Measurements from ENCODE around the gene RALBP1. TPM values are rescaled to one million over a fixed set of nuclear protein-coding genes. Genes with fewer than 3 reads are reported as not detected.

The RALBP1 gene
- total and polyA plus RNA-seq, 2 of the 4 experiments (the other 2 are of a cell fraction) = 30.6 to 38.2 TPM

DNA sequence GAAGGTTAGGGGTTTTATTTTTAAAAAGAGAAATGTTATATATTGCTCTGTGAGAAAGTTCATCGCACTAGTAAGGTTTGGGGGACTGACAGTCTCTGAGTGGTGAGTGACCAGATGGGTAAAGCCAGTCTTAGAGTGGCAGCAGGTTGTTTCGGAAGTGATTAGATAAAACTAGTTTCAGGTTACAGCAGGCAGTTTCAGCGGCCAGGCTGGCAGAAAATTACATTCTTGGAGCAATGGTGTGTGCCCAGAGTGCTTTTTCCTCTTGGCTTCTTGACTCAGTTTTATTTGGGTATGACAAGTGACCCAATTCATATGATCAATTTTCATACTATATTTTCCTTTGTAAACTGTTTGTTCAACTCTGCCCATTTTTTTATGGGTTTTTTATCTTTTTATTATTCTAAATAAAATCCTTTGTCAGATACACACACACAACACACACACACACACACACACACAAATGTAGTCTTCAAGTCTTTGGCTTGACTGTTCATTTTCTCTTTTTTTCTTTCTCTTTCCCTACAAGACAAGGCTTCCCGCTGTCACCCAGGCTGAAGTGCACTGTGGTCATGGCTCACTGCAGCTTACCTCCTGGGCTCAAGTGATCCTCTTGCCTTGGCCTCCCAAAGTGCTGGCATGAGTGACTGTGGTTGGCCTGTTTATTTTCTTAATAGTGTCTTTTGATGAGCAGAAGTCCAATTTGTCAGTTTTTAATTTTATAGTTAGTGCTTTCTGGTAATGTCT is 30.9 kb downstream of the RALBP1 start (continued):
- TF ChIP-seq BHLHE40 (IDR thresholded peaks at IDR 0.05; ENCODE audit: low read depth, low read length) = no peak

DNA sequence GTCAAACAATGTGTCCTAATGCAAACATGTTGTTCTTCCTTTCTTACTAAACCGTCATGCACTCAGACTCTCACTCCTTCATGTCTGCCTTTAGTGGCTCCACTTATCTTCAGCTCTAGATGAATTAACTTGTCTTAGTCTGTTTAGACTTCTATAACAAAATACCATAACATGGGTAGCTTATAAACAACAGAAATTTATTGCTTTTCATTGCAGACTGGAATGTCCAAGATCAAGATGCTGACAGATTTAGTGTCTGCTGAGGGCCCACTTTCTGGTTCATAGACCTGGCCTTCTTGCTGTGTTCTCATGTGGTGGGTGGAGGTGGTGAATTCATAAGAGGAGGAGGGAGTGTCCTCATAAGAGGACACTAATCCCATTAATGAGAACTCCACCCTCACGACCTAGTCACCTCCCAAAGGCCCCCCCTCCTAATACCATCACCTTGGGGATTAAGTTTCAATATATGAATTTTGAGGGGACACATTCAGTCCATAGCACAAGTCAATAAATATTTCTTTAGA is 32.3 kb downstream of the RALBP1 start:
- intact Hi-C loops (cut with micrococcal nuclease) (no loop called here), in situ Hi-C loops (cut with MboI; ENCODE audit: low sequenced_read_pairs) (no loop called here), dilution Hi-C loops (cut with HindIII; ENCODE audit: low sequenced_read_pairs, unreplicated experiment) (no loop called here)
- H3K9me1 ChIP-seq (ENCODE audit: insufficient read depth, low read length) = 0 out of 2 replicates have a peak, but pooled peaks cover 2% of the 10 kb centered on the region
- H4K5ac ChIP-seq (ENCODE audit: low read depth, low read length) = no peak overlapping the region
- H3K18ac ChIP-seq (ENCODE audit: low read depth, low read length) = no peak overlapping the region
- H4K20me1 ChIP-seq (ENCODE audit: insufficient read depth, low read length) = peaks cover 17% of the 10 kb centered on the region
- 0 out of 2 replicates have a peak overlapping the region, but pooled peaks have one; percentile 17 for H2AK5ac ChIP-seq (ENCODE audit: low read depth, low read length)
- no peak overlapping the region for H4K8ac ChIP-seq (ENCODE audit: low read depth in 2 of 2, low read length in 2 of 2)
- H3K9me3 ChIP-seq (ENCODE audit: control insufficient read depth, insufficient read depth, low read length) = peaks cover under 1% of the 10 kb centered on the region; the same call in 1 of the 2 replicates
- H3K36me3 ChIP-seq (ENCODE audit: control insufficient read depth, insufficient read depth, low read length) = 0 out of 2 replicates have a peak, but pooled peaks cover 2% of the 10 kb centered on the region
- H3K4me2 ChIP-seq (ENCODE audit: low read depth, low read length) = no peak overlapping the region
- H2BK15ac ChIP-seq (ENCODE audit: low read depth, low read length) = no peak overlapping the region
- H2BK20ac ChIP-seq (ENCODE audit: low read depth, low read length) = no peak overlapping the region
- TF ChIP-seq, protein P1, sequence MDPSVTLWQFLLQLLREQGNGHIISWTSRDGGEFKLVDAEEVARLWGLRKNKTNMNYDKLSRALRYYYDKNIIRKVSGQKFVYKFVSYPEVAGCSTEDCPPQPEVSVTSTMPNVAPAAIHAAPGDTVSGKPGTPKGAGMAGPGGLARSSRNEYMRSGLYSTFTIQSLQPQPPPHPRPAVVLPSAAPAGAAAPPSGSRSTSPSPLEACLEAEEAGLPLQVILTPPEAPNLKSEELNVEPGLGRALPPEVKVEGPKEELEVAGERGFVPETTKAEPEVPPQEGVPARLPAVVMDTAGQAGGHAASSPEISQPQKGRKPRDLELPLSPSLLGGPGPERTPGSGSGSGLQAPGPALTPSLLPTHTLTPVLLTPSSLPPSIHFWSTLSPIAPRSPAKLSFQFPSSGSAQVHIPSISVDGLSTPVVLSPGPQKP (IDR thresholded peaks at IDR 0.05; ENCODE audit: borderline replicate concordance, low read depth, low read length) = no peak
- no peak for TF ChIP-seq MXI1 (IDR thresholded peaks at IDR 0.05; ENCODE audit: borderline replicate concordance, low read depth, low read length)
- TF ChIP-seq, protein P2, sequence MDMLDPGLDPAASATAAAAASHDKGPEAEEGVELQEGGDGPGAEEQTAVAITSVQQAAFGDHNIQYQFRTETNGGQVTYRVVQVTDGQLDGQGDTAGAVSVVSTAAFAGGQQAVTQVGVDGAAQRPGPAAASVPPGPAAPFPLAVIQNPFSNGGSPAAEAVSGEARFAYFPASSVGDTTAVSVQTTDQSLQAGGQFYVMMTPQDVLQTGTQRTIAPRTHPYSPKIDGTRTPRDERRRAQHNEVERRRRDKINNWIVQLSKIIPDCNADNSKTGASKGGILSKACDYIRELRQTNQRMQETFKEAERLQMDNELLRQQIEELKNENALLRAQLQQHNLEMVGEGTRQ (IDR thresholded peaks at IDR 0.05; ENCODE audit: low read depth, low read length) = no peak
- H3K79me1 ChIP-seq (ENCODE audit: low read depth in 1 of 2, low read length in 2 of 2) = peaks cover 34 to 43% of the 10 kb centered on the region in 2 experiments
- WGBS, 2 experiments (ENCODE audit: extremely low coverage in 2 of 2, insufficient read length in 1 of 2) = 60% methylated on average over 1 of the region's 2 CpGs; no CpG with 5 or more reads in 1 of the 2 experiments
- no peak overlapping the region for H2AK9ac ChIP-seq (replicated peaks; ENCODE audit: low read depth, low read length, poor library complexity)
- no peak overlapping the region for H3K56ac ChIP-seq (ENCODE audit: extremely low read depth, insufficient read depth, low read length)
- H2AFZ ChIP-seq (replicated peaks; ENCODE audit: low read length, poor library complexity) = no peak overlapping the region
- no peak overlapping the region; the same call in 1 of the 2 replicates for H2BK120ac ChIP-seq (ENCODE audit: low read depth, low read length)
- peak overlapping the region; percentile 26 for H2BK5ac ChIP-seq (ENCODE audit: low read depth, low read length, poor library complexity, severe bottlenecking)
- ChIA-PET CTCF (no interaction called here), POLR2A (ENCODE audit: unreplicated experiment) (no interaction called here)
- peak overlapping the region; percentile 72; the same call in 1 of the 2 replicates for H3K14ac ChIP-seq (replicated peaks; ENCODE audit: low read depth, low read length)
- peaks cover 14% of the 10 kb centered on the region for H3K4me1 ChIP-seq (ENCODE audit: control insufficient read depth, insufficient read depth, low read length)
- no peaks in the 10 kb centered on the region for H3K27me3 ChIP-seq (ENCODE audit: control insufficient read depth, insufficient read depth, low read length)
- H3K27ac ChIP-seq (ENCODE audit: insufficient read depth, low read length) = no peak overlapping the region
- H3K4ac ChIP-seq (ENCODE audit: low read depth, low read length) = no peak overlapping the region
- peak overlapping the region; percentile 53; the same call in 1 of the 2 replicates for H3K23ac ChIP-seq (ENCODE audit: low read depth, low read length)
- DNase-seq (no peak), ATAC-seq (ENCODE audit: low read depth) (no peak)
- no peak overlapping the region for H3K9ac ChIP-seq (ENCODE audit: low read depth, low read length)
- H3K4me3 ChIP-seq (ENCODE audit: insufficient read depth, low read depth, low read length) = no peak overlapping the region
- H4K91ac ChIP-seq (ENCODE audit: insufficient read depth, low read depth, low read length) = no peak overlapping the region
- BruUV-seq (replicated peaks) = no TSS peak
